Liver (tissue), 3 donors: ENCODE measurements around the gene SYNPO2.

Experiments
- ATF3 ChIP-seq: IDR thresholded peaks from 2 replicates; pipeline ENCODE4 v1.6.1; 2016; ENCODE audit warnings: antibody characterized with exemption
- CTCF ChIP-seq: fragments of 150-350 bp; IDR thresholded peaks from 2 replicates; pipeline ENCODE4 v1.5.1; 2017; ENCODE audit warnings: improper control_type of control experiment, low read depth, low read length; ENCODE audit not compliant: missing input control
- EGR1 ChIP-seq, 2 donors: IDR thresholded peaks; 2 replicates each; pipeline ENCODE4 v1.6.1; 2016 to 2018; ENCODE audit warnings: antibody characterized with exemption in 2 of 2, low read depth in 2 of 2
- FOXA1 ChIP-seq: IDR thresholded peaks from 2 replicates; pipeline ENCODE4 v1.6.1; 2016; ENCODE audit warnings: antibody characterized with exemption
- FOXA2 ChIP-seq: IDR thresholded peaks from 2 replicates; pipeline ENCODE4 v1.6.1; 2016; ENCODE audit warnings: antibody characterized with exemption
- GABPA ChIP-seq, 2 donors: IDR thresholded peaks in 1 of 2; conservative IDR thresholded peaks in 1 of 2; 2 replicates each; pipeline ENCODE4 v1.6.1; 2016; ENCODE audit warnings: antibody characterized with exemption in 2 of 2, mild to moderate bottlenecking in 1 of 2, moderate library complexity in 1 of 2
- MAX ChIP-seq: IDR thresholded peaks from 2 replicates; pipeline ENCODE4 v1.6.1; 2016; ENCODE audit warnings: antibody characterized with exemption
- NR2F2 ChIP-seq: IDR thresholded peaks from 2 replicates; pipeline ENCODE4 v1.6.1; 2016; ENCODE audit warnings: antibody characterized with exemption
- RAD21 ChIP-seq, 2 donors: IDR thresholded peaks; 2 replicates each; pipeline ENCODE4 v1.6.1; 2016; ENCODE audit warnings: antibody characterized with exemption in 2 of 2, mild to moderate bottlenecking in 2 of 2
- REST ChIP-seq: IDR thresholded peaks from 2 replicates; pipeline ENCODE4 v1.6.1; 2016; ENCODE audit warnings: antibody characterized with exemption, mild to moderate bottlenecking
- SP1 ChIP-seq: IDR thresholded peaks from 2 replicates; pipeline ENCODE4 v1.6.1; 2018; ENCODE audit warnings: antibody characterized with exemption, mild to moderate bottlenecking
- TAF1 ChIP-seq: conservative IDR thresholded peaks from 2 replicates; pipeline ENCODE4 v1.6.1; 2016; ENCODE audit warnings: antibody characterized with exemption, mild to moderate bottlenecking
- YY1 ChIP-seq: IDR thresholded peaks from 2 replicates; pipeline ENCODE4 v1.6.1; 2016; ENCODE audit warnings: antibody characterized with exemption, mild to moderate bottlenecking
- ZBTB33 ChIP-seq: IDR thresholded peaks from 2 replicates; pipeline ENCODE4 v1.6.1; 2016; ENCODE audit warnings: antibody characterized with exemption
- donor health status: healthy.
- donor health status: healthy.

GRCh38 chr4:119046263-119046662, 157.6 kb downstream of the SYNPO2 start:
- TF ChIP-seq RAD21 (IDR thresholded peaks at IDR 0.05), result no peak
- TF ChIP-seq REST, result no peak
- no peak for TF ChIP-seq CTCF
- no peak for TF ChIP-seq YY1
- TF ChIP-seq TAF1, result no peak
- TF ChIP-seq EGR1 (IDR thresholded peaks at IDR 0.05; ENCODE audit: low read depth in 2 of 2), result no peak
- no peak for TF ChIP-seq GABPA (IDR thresholded peaks at IDR 0.05 in 1 of 2, conservative IDR thresholded peaks at IDR 0.05 in 1 of 2)
- TF ChIP-seq FOXA1, result no peak
- no peak for TF ChIP-seq ATF3
- TF ChIP-seq ZBTB33, result no peak
- TF ChIP-seq MAX, result no peak
- TF ChIP-seq FOXA2, result no peak
- TF ChIP-seq NR2F2, result no peak
- TF ChIP-seq SP1, result no peak
